ENCODE results near the gene CLDN9. TPM values are rescaled to one million over a fixed set of nuclear protein-coding genes. Genes with fewer than 3 reads are reported as not detected.
"Not testable (repeated sequence)": the region's sequence is repeated elsewhere in the genome, so short reads cannot be mapped to it uniquely, and the experiment has no call there.

The CLDN9 gene
- total RNA-seq, 4 donors from 2014 or later = 0.40 TPM; not detected in 3

- TF ChIP-seq POLR2A (IDR thresholded peaks at IDR 0.05) = no peak
- TF ChIP-seq CTCF (IDR thresholded peaks at IDR 0.05 in 4 of 5, conservative IDR thresholded peaks at IDR 0.05 in 1 of 5) = no peak
- H3K27me3 ChIP-seq = peaks cover 41 to 42% (median 42%) of the 10 kb centered on the region in 3 donors
- in situ Hi-C loops (cut with MboI; ENCODE audit: low sequenced_read_pairs in 4 of 4) = no loop called here
- no peaks in the 10 kb centered on the region for H3K36me3 ChIP-seq
- no peaks in the 10 kb centered on the region for H3K9me3 ChIP-seq
- no peak overlapping the region for H3K27ac ChIP-seq
- ATAC-seq = no peak
- no peak overlapping the region for H3K4me3 ChIP-seq
- no peak for DNase-seq
- intact Hi-C loops (cut with DNase I; ENCODE audit: low total_unique reads) = no loop called here
- H3K4me1 ChIP-seq = peaks cover 0 to 11% of the 10 kb centered on the region in 2 donors
Measured at GRCh38 chr16:3050487-3050886, 37.8 kb downstream of the CLDN9 start.

DNA sequence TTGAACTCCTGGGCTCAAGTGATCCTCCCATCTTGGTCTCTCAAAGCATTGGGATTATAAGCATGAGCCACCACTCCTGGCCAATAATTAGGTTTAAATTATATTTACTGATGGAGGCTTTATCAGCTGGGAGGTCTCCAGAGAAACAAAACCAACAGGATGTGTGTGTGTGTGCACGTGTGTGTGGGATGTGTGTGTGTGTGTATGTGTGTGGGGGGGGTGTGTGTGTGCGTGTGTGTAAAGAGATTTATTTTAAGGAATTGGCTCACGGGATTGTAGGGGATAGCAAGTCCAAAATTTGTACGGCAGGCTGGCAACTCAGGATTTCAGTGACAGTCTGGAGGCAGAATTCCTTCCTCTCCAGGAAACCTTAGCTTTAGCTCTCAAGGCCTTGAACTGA is 38.3 kb downstream of the CLDN9 start:
- TF ChIP-seq CTCF (IDR thresholded peaks at IDR 0.05 in 4 of 5, conservative IDR thresholded peaks at IDR 0.05 in 1 of 5) (no peak), POLR2A (IDR thresholded peaks at IDR 0.05) (no peak)
- H3K4me1 ChIP-seq = peaks cover 0 to 6% of the 10 kb centered on the region in 2 donors
- H3K27me3 ChIP-seq = peaks cover 36 to 38% (median 36%) of the 10 kb centered on the region in 3 donors
- in situ Hi-C loops (cut with MboI; ENCODE audit: low sequenced_read_pairs in 4 of 4) (no loop called here), intact Hi-C loops (cut with DNase I; ENCODE audit: low total_unique reads) (no loop called here)
- H3K27ac ChIP-seq = no peak overlapping the region
- H3K9me3 ChIP-seq = no peaks in the 10 kb centered on the region
- H3K4me3 ChIP-seq = no peak overlapping the region
- ATAC-seq (no peak), DNase-seq (no peak)
- H3K36me3 ChIP-seq = no peaks in the 10 kb centered on the region

DNA sequence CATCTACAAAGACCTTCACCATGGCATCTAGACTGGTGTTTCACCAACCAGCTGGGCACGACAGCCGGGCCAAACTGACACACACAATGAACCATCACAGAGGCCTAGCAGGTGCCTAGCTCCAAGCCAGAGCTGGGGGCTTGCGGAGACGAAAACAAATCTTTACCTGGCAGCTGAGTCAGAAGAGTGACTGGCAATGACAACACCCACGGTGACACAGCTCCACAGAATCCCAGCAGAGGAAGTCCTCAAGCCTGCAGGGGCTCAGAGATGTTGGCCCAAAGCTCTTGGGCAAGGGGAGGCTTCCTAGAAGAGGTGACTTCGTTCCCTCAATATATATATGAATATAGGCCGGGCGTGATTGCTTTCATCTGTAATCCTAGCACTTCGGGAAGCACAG is 38.8 kb downstream of the CLDN9 start:
- in situ Hi-C loops (cut with MboI; ENCODE audit: low sequenced_read_pairs in 4 of 4) = no loop called here
- no peak for TF ChIP-seq CTCF (IDR thresholded peaks at IDR 0.05 in 4 of 5, conservative IDR thresholded peaks at IDR 0.05 in 1 of 5)
- no peak for TF ChIP-seq POLR2A (IDR thresholded peaks at IDR 0.05)
- Histone ChIP-seq H3K27me3 (peaks cover 31 to 34% (median 33%) of the 10 kb centered on the region in 3 donors), H3K4me1 (peaks cover 0 to 1% of the 10 kb centered on the region in 2 donors), H3K36me3 (no peaks in the 10 kb centered on the region), H3K4me3 (no peak overlapping the region), H3K27ac (no peak overlapping the region), H3K9me3 (no peaks in the 10 kb centered on the region)
- intact Hi-C loops (cut with DNase I; ENCODE audit: low total_unique reads) = no loop called here
- ATAC-seq = no peak
- DNase-seq = no peak

DNA sequence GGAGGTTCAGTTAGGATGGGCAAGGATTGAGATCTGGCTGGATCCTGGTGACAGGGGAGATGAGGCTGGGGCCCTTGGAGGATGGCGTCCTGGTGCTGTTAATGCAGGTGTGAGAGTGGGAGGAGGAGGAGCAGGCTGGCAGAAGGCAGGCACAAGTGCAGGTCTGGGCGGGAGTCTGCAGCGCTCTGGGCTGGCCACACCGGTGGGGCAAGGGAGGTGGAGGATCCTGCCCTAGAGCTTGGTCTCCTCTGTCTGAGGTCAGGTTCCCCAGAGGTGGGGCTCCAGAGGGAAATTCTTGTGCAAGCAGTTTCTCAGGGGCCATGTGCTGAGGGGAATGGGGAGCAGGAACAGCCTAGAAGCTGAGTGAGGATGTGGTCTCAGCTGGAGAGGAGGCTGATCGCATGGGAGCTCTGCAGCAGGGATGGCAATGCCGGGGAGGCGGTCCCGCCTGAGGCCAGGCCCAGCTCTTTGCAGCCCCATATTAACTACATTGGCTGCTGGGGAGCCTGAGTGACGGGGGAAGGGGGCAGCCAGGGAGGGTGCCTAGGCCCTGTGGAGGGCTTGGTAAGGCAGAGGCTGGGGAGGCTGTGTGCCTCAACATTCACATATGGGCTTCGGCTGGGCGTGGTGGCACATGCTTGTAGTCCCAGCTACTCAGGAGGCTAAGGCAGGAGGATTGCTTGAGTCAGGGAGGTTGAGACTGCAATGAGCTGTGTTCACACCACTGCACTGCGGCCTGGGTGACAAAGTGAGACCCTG is 40.0 kb downstream of the CLDN9 start:
- ATAC-seq; in situ Hi-C loops (cut with MboI; ENCODE audit: low sequenced_read_pairs in 4 of 4); DNase-seq; H3K9me3 ChIP-seq; H3K36me3 ChIP-seq; H3K27ac ChIP-seq; intact Hi-C loops (cut with DNase I; ENCODE audit: low total_unique reads); H3K4me1 ChIP-seq; H3K4me3 ChIP-seq: not testable (repeated sequence)
- H3K27me3 ChIP-seq = peaks cover 19 to 22% (median 22%) of the 10 kb centered on the region in 3 donors

DNA sequence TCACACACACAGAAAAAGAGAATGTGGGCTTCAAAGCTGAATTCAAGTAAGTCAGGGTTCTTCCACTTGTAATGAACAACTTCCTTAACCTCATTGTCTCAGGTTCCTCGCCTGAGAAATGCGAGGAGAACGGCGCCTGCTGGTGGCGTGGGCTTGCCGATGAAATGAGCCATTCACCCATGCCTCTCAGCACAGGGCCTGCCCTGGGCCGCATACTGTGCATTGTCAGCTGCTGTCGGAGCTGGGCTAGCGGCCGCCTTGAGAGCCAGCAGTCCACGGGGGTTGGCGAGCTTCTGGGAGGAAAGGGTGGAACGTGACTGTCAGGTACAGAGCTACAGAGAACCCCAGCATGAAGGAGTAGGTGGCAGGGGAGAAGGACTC is 40.6 kb downstream of the CLDN9 start:
- ATAC-seq; H3K9me3 ChIP-seq; H3K4me1 ChIP-seq; H3K36me3 ChIP-seq; H3K4me3 ChIP-seq; intact Hi-C loops (cut with DNase I; ENCODE audit: low total_unique reads); H3K27ac ChIP-seq; in situ Hi-C loops (cut with MboI; ENCODE audit: low sequenced_read_pairs in 4 of 4); DNase-seq: not testable (repeated sequence)
- H3K27me3 ChIP-seq = peaks cover 14 to 22% (median 16%) of the 10 kb centered on the region in 3 donors

All from gastrocnemius medialis (tissue), 4 donors.